H9 (cell line): ENCODE results near the gene NEURL2. TPM values are rescaled to one million over a fixed set of nuclear protein-coding genes. Genes with fewer than 3 reads are reported as not detected.

Experiments used
- DNase-seq: peaks from one replicate; pipeline ENCODE4 v3.0.0-alpha.2; 2017
- H2AFZ ChIP-seq: one replicate; pipeline ENCODE4 v1.6.1; 2013; ENCODE audit warnings: mild to moderate bottlenecking, low read length, control low read depth, moderate library complexity
- H2AK5ac ChIP-seq: 2 replicates; pipeline ENCODE4 v1.6.1; 2013; ENCODE audit warnings: low read length, control low read depth, mixed read lengths; ENCODE audit not compliant: insufficient read length
- H2BK120ac ChIP-seq: one replicate; pipeline ENCODE4 v1.6.1; 2013; ENCODE audit warnings: low read depth, mild to moderate bottlenecking, low read length, control low read depth, inconsistent platforms; ENCODE audit not compliant: poor library complexity, severe bottlenecking
- H2BK12ac ChIP-seq: 2 replicates; pipeline ENCODE4 v1.6.1; 2013; ENCODE audit warnings: low read length, control low read depth, mixed read lengths, low read depth; ENCODE audit not compliant: insufficient read length
- H2BK15ac ChIP-seq: 2 replicates; pipeline ENCODE4 v1.6.1; 2013; ENCODE audit warnings: low read depth, low read length, control low read depth
- H2BK20ac ChIP-seq: one replicate; pipeline ENCODE4 v1.6.1; 2013; ENCODE audit warnings: low read depth, mild to moderate bottlenecking, low read length, control low read depth, inconsistent platforms; ENCODE audit not compliant: poor library complexity, severe bottlenecking
- H2BK5ac ChIP-seq: 2 replicates; pipeline ENCODE4 v1.6.1; 2013; ENCODE audit warnings: low read length, control low read depth, mixed read lengths; ENCODE audit not compliant: insufficient read length
- H3K14ac ChIP-seq: 2 replicates; pipeline ENCODE4 v1.6.1; 2013; ENCODE audit warnings: low read length, control low read depth; ENCODE audit not compliant: insufficient read depth
- H3K18ac ChIP-seq: 2 replicates; pipeline ENCODE4 v1.6.1; 2013; ENCODE audit warnings: low read depth, mild to moderate bottlenecking, mixed read lengths, low read length, control low read depth; ENCODE audit not compliant: insufficient read length
- H3K23ac ChIP-seq: 2 replicates; pipeline ENCODE4 v1.6.1; 2013; ENCODE audit warnings: low read length, control low read depth, mixed read lengths, low read depth; ENCODE audit not compliant: insufficient read length
- H3K23me2 ChIP-seq: 2 replicates; pipeline ENCODE4 v1.6.1; 2013; ENCODE audit warnings: low read depth, mild to moderate bottlenecking, mixed read lengths, low read length, control low read depth; ENCODE audit not compliant: insufficient read length, poor library complexity, severe bottlenecking
- H3K27ac ChIP-seq: 2 replicates; pipeline ENCODE4 v1.5.1; 2013; ENCODE audit warnings: low read length, control low read depth, mixed read lengths, low read depth; ENCODE audit not compliant: insufficient read length
- H3K27me3 ChIP-seq: 2 replicates; pipeline ENCODE4 v1.6.1; 2013; ENCODE audit warnings: low read length, control low read depth, inconsistent platforms; ENCODE audit not compliant: insufficient read depth
- H3K4ac ChIP-seq: 2 replicates; pipeline ENCODE4 v1.6.1; 2013; ENCODE audit warnings: low read depth, mild to moderate bottlenecking, control low read depth, inconsistent platforms, low read length, moderate library complexity
- H3K4me1 ChIP-seq: 2 replicates; pipeline ENCODE4 v1.6.1; 2013; ENCODE audit warnings: low read length, control low read depth, inconsistent platforms; ENCODE audit not compliant: insufficient read depth
- H3K4me2 ChIP-seq: 2 replicates; pipeline ENCODE4 v1.6.1; 2013; ENCODE audit warnings: low read length, control low read depth, mixed read lengths; ENCODE audit not compliant: insufficient read length, insufficient read depth
- H3K56ac ChIP-seq: 2 replicates; pipeline ENCODE4 v1.6.1; 2013; ENCODE audit warnings: low read depth, mild to moderate bottlenecking, mixed read lengths, low read length, control low read depth; ENCODE audit not compliant: insufficient read length
- H3K79me1 ChIP-seq: 2 replicates; pipeline ENCODE4 v1.6.1; 2013; ENCODE audit warnings: low read depth, mild to moderate bottlenecking, moderate library complexity, low read length, control low read depth, inconsistent platforms; ENCODE audit not compliant: insufficient read depth, poor library complexity, severe bottlenecking
- H3K79me2 ChIP-seq: 2 replicates; pipeline ENCODE4 v1.6.1; 2013; ENCODE audit warnings: low read length, control low read depth, inconsistent platforms; ENCODE audit not compliant: insufficient read depth
- H3K9ac ChIP-seq: 2 replicates; pipeline ENCODE4 v1.6.1; 2013; ENCODE audit warnings: low read length, control low read depth, mixed read lengths; ENCODE audit not compliant: insufficient read length; ENCODE audit errors: extremely low read depth
- H3K9me3 ChIP-seq: one replicate; pipeline ENCODE4 v1.6.1; 2013; ENCODE audit warnings: low read depth, low read length, inconsistent platforms; ENCODE audit not compliant: control insufficient read depth
- H3T11ph ChIP-seq: one replicate; pipeline ENCODE4 v1.6.1; 2013; ENCODE audit warnings: mild to moderate bottlenecking, low read length, control low read depth, inconsistent platforms
- H4K20me1 ChIP-seq: one replicate; pipeline ENCODE4 v1.6.1; 2013; ENCODE audit not compliant: control insufficient read depth, insufficient read length, insufficient read depth
- H4K5ac ChIP-seq: 2 replicates; pipeline ENCODE4 v1.6.1; 2013; ENCODE audit warnings: low read depth, mild to moderate bottlenecking, mixed read lengths, low read length, control low read depth; ENCODE audit not compliant: insufficient read length
- H4K8ac ChIP-seq: replicated peaks from 2 replicates; pipeline ENCODE4 v1.6.1; 2013; ENCODE audit warnings: low read length, control low read depth, mixed read lengths, low read depth; ENCODE audit not compliant: insufficient read length
- H4K91ac ChIP-seq: 2 replicates; pipeline ENCODE4 v1.6.1; 2013; ENCODE audit warnings: low read depth, mild to moderate bottlenecking, moderate library complexity, mixed read lengths, low read length, control low read depth; ENCODE audit not compliant: insufficient read length
- H3K27ac Mint-ChIP-seq, 3 experiments: 2 replicates in 2 of 3; 3 replicates in 1 of 3; pipeline ENCODE4 v1.8.0; 2020 to 2021; ENCODE audit warnings: mixed read lengths in 3 of 3, mild to moderate bottlenecking in 1 of 3, moderate library complexity in 1 of 3
- H3K27me3 Mint-ChIP-seq: 2 replicates; pipeline ENCODE4 v1.8.0; 2021; ENCODE audit warnings: low read depth, mild to moderate bottlenecking, moderate library complexity, mixed read lengths
- H3K36me3 Mint-ChIP-seq, 3 experiments: 2 replicates in 2 of 3; 3 replicates in 1 of 3; pipeline ENCODE4 v1.8.0; 2020 to 2021; ENCODE audit warnings: low read depth in 3 of 3, mixed read lengths in 3 of 3; ENCODE audit not compliant: insufficient read depth in 1 of 3
- H3K4me1 Mint-ChIP-seq, 2 experiments: 2 replicates each; pipeline ENCODE4 v1.8.0; 2020; ENCODE audit warnings: mixed read lengths in 2 of 2
- H3K4me3 Mint-ChIP-seq, 2 experiments: 2 replicates in 1 of 2; 3 replicates in 1 of 2; pipeline ENCODE4 v1.8.0; 2020 to 2021; ENCODE audit warnings: mild to moderate bottlenecking in 2 of 2, mixed read lengths in 2 of 2, moderate library complexity in 1 of 2
- H3K9me3 Mint-ChIP-seq, 2 experiments: 2 replicates in 1 of 2; 3 replicates in 1 of 2; pipeline ENCODE4 v1.8.0; 2020; ENCODE audit warnings: mild to moderate bottlenecking in 2 of 2, mixed read lengths in 2 of 2, moderate library complexity in 1 of 2
- WGBS: extraction: QIAGEN DNeasy Blood & Tissue Kit; methylation state at CpG from one replicate; pipeline ENCODE4 v1.1.7; 2013; ENCODE audit warnings: missing lambda C conversion rate, low lambda C conversion rate, mixed read lengths; ENCODE audit not compliant: insufficient read length; ENCODE audit errors: extremely low coverage; 5-methylcytosine and 5-hydroxymethylcytosine counted together
- total RNA-seq: library from RNA; stranded (reverse); gene quantifications from 2 replicates; pipeline ENCODE4 v1.2.1, GENCODE V29; 2021
- TF ChIP-seq, protein P1 (sequence below): fragments of 200-600 bp; sonication (generic); conservative IDR thresholded peaks from 3 replicates; pipeline ENCODE4 v1.8.0; 2021; ENCODE audit warnings: antibody characterized with exemption, mild to moderate bottlenecking

Gene NEURL2
- total RNA-seq, 1 experiment from 2014 or later, result 5.4 TPM

GRCh38 chr20:45873409-45874103 is 17.5 kb downstream of the NEURL2 start:
- Mint-ChIP-seq H3K27me3 (no peaks in the 10 kb centered on the region), H3K27ac (no peak overlapping the region), H3K4me3 (no peak overlapping the region), H3K36me3 (peaks cover 0 to 12% (median 0%) of the 10 kb centered on the region in 3 experiments; a peak in 3 of 7 replicates), H3K4me1 (no peaks in the 10 kb centered on the region), H3K9me3 (no peaks in the 10 kb centered on the region)
- H3K79me1 ChIP-seq, result no peaks in the 10 kb centered on the region
- H3K4me1 ChIP-seq, result no peaks in the 10 kb centered on the region; the same call in 1 of the 2 replicates
- no peak overlapping the region for H3K14ac ChIP-seq
- H2AFZ ChIP-seq, result no peak overlapping the region
- H2BK120ac ChIP-seq, result no peak overlapping the region
- no peak overlapping the region for H2BK15ac ChIP-seq
- no peak overlapping the region for H3T11ph ChIP-seq
- H3K4me2 ChIP-seq, result no peak overlapping the region
- no peak overlapping the region for H3K4ac ChIP-seq
- no peak overlapping the region for H2AK5ac ChIP-seq
- H4K5ac ChIP-seq, result no peak overlapping the region
- WGBS, result no CpG with 5 or more reads among the region's 1 CpG
- H3K27ac ChIP-seq, result no peak overlapping the region
- H3K27me3 ChIP-seq, result no peaks in the 10 kb centered on the region
- no peak for DNase-seq
- no peak overlapping the region for H4K8ac ChIP-seq
- H3K79me2 ChIP-seq, result no peaks in the 10 kb centered on the region
- TF ChIP-seq, protein P1, sequence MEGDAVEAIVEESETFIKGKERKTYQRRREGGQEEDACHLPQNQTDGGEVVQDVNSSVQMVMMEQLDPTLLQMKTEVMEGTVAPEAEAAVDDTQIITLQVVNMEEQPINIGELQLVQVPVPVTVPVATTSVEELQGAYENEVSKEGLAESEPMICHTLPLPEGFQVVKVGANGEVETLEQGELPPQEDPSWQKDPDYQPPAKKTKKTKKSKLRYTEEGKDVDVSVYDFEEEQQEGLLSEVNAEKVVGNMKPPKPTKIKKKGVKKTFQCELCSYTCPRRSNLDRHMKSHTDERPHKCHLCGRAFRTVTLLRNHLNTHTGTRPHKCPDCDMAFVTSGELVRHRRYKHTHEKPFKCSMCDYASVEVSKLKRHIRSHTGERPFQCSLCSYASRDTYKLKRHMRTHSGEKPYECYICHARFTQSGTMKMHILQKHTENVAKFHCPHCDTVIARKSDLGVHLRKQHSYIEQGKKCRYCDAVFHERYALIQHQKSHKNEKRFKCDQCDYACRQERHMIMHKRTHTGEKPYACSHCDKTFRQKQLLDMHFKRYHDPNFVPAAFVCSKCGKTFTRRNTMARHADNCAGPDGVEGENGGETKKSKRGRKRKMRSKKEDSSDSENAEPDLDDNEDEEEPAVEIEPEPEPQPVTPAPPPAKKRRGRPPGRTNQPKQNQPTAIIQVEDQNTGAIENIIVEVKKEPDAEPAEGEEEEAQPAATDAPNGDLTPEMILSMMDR, result no peak
- no peak overlapping the region for H3K56ac ChIP-seq
- no peak overlapping the region for H3K9ac ChIP-seq
- no peaks in the 10 kb centered on the region for H4K20me1 ChIP-seq
- no peak overlapping the region for H3K23ac ChIP-seq
- H2BK5ac ChIP-seq, result no peak overlapping the region
- no peak overlapping the region for H4K91ac ChIP-seq
- H3K23me2 ChIP-seq, result no peaks in the 10 kb centered on the region
- H3K18ac ChIP-seq, result no peak overlapping the region
- H2BK12ac ChIP-seq, result no peak overlapping the region
- no peaks in the 10 kb centered on the region for H3K9me3 ChIP-seq
- H2BK20ac ChIP-seq, result no peak overlapping the region
